Left ventricle myocardium inferior (tissue), 1 donor: ENCODE measurements around the gene CDX2. TPM values are rescaled to one million over a fixed set of nuclear protein-coding genes. Genes with fewer than 3 reads are reported as not detected.
"Not testable (repeated sequence)": the region's sequence is repeated elsewhere in the genome, so short reads cannot be mapped to it uniquely, and the experiment has no call there.

ENCODE experiments used
- DNase-seq: peaks from one replicate; pipeline ENCODE4 v3.0.0-alpha.2; 2020
- H3K27ac ChIP-seq: fragments of 200-600 bp; replicated peaks from 2 replicates; pipeline ENCODE4 v1.8.0; 2021
- H3K27me3 ChIP-seq: fragments of 200-600 bp; 2 replicates; pipeline ENCODE4 v1.8.0; 2021; ENCODE audit warnings: low read depth
- H3K36me3 ChIP-seq: fragments of 200-600 bp; 2 replicates; pipeline ENCODE4 v1.8.0; 2021
- H3K4me1 ChIP-seq: fragments of 200-600 bp; 2 replicates; pipeline ENCODE4 v1.8.0; 2021
- H3K4me3 ChIP-seq: fragments of 200-600 bp; 2 replicates; pipeline ENCODE4 v1.8.0; 2021; ENCODE audit warnings: mild to moderate bottlenecking, moderate library complexity
- H3K9me3 ChIP-seq: fragments of 200-600 bp; replicated peaks from 2 replicates; pipeline ENCODE4 v1.8.0; 2021
- CTCF ChIP-seq: fragments of 200-600 bp; IDR thresholded peaks from 2 replicates; pipeline ENCODE4 v1.8.0; 2021; ENCODE audit warnings: antibody characterized with exemption, mild to moderate bottlenecking, borderline replicate concordance
- intact Hi-C: fragments of 100-400 bp; cut with micrococcal nuclease; formaldehyde crosslinking; loops from one replicate; pipeline ENCODE4 v1.11.0; 2022
- total RNA-seq: library from RNA; stranded (reverse); fragmentation: NEBNext Ultra II Directional; extraction: Animal tissue kit (Norgen Biotek cat#: 25700); gene quantifications from one replicate; pipeline ENCODE4 v1.2.1, GENCODE V29; 2021
- donor health status: DM: no; HTN: yes; CAD: no; lungs with severe emphysema.

Gene CDX2
- total RNA-seq, 1 donor from 2014 or later: not detected

DNA sequence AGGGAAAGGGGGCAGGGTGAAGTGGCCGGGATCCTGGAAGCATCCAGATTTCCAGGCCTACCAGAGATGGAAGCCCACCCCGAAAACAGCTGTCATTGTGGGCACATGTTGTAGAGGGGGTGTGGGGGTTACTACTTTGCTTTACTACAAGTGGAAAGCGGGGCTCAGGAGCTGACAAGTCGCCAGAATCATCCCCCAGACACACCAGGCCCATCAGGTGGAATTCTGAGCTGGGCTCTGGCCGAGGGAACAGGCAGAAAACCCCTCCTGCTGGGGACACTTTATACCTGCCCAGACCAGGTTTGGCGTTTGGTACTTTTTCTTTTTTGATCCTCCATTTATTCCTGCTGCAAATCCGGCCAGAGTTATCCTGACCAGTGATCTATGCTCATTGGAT, 3.8 kb downstream of the CDX2 start:
- Histone ChIP-seq H3K4me1 (peaks cover 36% of the 10 kb centered on the region), H3K36me3 (no peaks in the 10 kb centered on the region), H3K27ac (no peak overlapping the region), H3K9me3 (no peaks in the 10 kb centered on the region), H3K4me3 (no peak overlapping the region), H3K27me3 (peaks cover 100% of the 10 kb centered on the region)
- no peak for TF ChIP-seq CTCF
- intact Hi-C loops: no loop called here
- no peak for DNase-seq

DNA sequence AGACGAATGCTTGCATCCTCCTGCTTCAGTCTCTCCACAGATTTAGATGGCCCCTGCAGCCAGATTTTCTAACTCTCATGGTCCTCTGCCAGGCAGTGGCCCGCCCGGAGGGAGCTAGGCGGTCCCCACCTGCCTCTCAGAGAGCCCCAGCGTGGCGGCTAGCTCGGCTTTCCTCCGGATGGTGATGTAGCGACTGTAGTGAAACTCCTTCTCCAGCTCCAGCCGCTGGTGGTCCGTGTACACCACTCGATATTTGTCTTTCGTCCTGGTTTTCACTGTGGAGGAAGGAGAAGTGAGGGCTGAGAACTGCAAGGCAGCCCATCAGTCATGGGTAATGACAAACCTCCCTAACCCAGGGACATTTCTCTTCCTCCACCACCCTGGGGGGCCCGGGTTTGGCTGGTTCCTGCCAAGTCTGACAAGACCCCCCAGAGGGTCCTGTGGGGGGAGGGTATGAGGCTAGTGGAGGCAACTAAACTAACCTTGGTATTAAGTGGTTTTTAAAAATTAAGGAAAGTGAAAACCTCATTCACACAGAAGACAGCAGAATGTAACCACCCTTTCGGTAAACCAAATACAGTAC, 4.3 kb downstream of the CDX2 start:
- DNase-seq: no peak
- peaks cover 100% of the 10 kb centered on the region for H3K27me3 ChIP-seq
- peaks cover 40% of the 10 kb centered on the region for H3K4me1 ChIP-seq
- no peaks in the 10 kb centered on the region for H3K36me3 ChIP-seq
- intact Hi-C loops: no loop called here
- no peak for TF ChIP-seq CTCF
- H3K4me3 ChIP-seq: no peak overlapping the region
- H3K9me3 ChIP-seq: no peaks in the 10 kb centered on the region
- H3K27ac ChIP-seq: no peak overlapping the region

GRCh38 chr13:27964206-27964605, 4.9 kb downstream of the CDX2 start:
- H3K27me3 ChIP-seq: peaks cover 100% of the 10 kb centered on the region
- H3K36me3 ChIP-seq, intact Hi-C loops, DNase-seq, H3K27ac ChIP-seq, H3K4me3 ChIP-seq, H3K9me3 ChIP-seq: not testable (repeated sequence)
- H3K4me1 ChIP-seq: peaks cover 46% of the 10 kb centered on the region

DNA sequence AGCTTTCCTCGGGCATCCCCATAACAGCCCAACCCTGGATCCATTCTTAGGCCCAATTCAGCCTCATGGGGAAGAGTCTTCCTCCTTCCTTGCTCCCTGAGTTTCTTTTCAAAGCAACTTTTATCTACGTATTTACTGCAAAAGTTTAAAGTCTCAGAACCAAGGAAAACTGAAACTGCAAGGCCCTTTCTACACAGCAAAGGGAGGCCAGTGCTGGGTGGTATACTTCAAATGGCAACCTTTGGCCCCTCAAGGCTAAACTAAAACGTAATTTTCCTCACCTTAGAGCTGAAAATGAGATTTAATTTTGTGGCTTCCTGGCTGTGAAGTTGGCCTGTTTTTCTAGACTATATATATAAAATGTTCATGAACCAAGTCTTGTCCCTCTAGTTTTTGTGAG, 5.6 kb downstream of the CDX2 start:
- no peak overlapping the region for H3K4me3 ChIP-seq
- no peak for DNase-seq
- no peaks in the 10 kb centered on the region for H3K36me3 ChIP-seq
- intact Hi-C loops: no loop called here
- no peaks in the 10 kb centered on the region for H3K9me3 ChIP-seq
- peaks cover 41% of the 10 kb centered on the region for H3K4me1 ChIP-seq
- H3K27me3 ChIP-seq: peaks cover 100% of the 10 kb centered on the region
- no peak for TF ChIP-seq CTCF
- no peak overlapping the region for H3K27ac ChIP-seq

DNA sequence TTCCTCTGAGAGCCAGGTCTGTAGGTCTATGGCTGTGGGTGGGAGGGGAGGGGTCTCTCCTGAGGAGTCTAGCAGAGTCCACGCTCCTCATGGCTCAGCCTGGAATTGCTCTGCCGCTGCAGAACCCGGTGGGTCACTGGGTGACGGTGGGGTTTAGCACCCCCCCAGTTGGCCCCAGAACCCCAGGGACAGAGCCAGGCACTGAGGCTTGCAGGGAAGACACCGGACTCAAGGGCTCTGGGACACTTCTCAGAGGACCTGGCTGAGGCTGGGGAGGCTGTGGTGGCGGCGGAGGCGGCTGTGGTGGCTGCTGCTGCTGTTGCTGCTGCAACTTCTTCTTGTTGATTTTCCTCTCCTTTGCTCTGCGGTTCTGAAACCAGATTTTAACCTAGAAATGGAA, 6.1 kb downstream of the CDX2 start:
- Histone ChIP-seq H3K27ac (no peak overlapping the region), H3K36me3 (no peaks in the 10 kb centered on the region), H3K4me3 (no peak overlapping the region), H3K4me1 (peaks cover 36% of the 10 kb centered on the region), H3K27me3 (peaks cover 100% of the 10 kb centered on the region), H3K9me3 (no peaks in the 10 kb centered on the region)
- no peak for DNase-seq
- no peak for TF ChIP-seq CTCF
- intact Hi-C loops: no loop called here

- H3K27me3 ChIP-seq: peaks cover 100% of the 10 kb centered on the region
- no peak for TF ChIP-seq CTCF
- intact Hi-C loops: no loop called here
- no peaks in the 10 kb centered on the region for H3K9me3 ChIP-seq
- no peaks in the 10 kb centered on the region for H3K36me3 ChIP-seq
- H3K27ac ChIP-seq: no peak overlapping the region
- peaks cover 34% of the 10 kb centered on the region for H3K4me1 ChIP-seq
- no peak overlapping the region for H3K4me3 ChIP-seq
- no peak for DNase-seq
These were observed 6.8 kb downstream of the CDX2 start for GRCh38 chr13:27962128-27962841.
